RWPE1 (cell line): ENCODE data around the gene EFHC2.

Experiments
- CTCF ChIA-PET: fragments of 350-600 bp; sonication (Branson Sonifier 250); formaldehyde crosslinking; extraction: SDS; loops from one replicate; lab custom pipeline; 2021; lab: Yijun Ruan, JAX
- POLR2A ChIA-PET: fragments of 400-600 bp; formaldehyde crosslinking; extraction: SDS; loops from one replicate; lab custom pipeline; 2020; ENCODE audit warnings: antibody characterized with exemption; ENCODE audit not compliant: low non-redundant PET; lab: Yijun Ruan, JAX
- DNase-seq: peaks from one replicate; pipeline ENCODE4 v3.0.0; 2012; ENCODE audit warnings: low spot score
- H3K27ac ChIP-seq: fragments of 450-650 bp; 2 replicates; pipeline ENCODE4 v1.5.1; 2017
- CTCF ChIP-seq: fragments of 450-650 bp; conservative IDR thresholded peaks from 2 replicates; pipeline ENCODE4 v1.5.1; 2017; ENCODE audit warnings: low read depth, mild to moderate bottlenecking

The EFHC2 gene

GRCh38 chrX:44319550-44319949, 23.9 kb downstream of the EFHC2 start:
- ChIA-PET POLR2A (no interaction called here), CTCF (no interaction called here)
- no peak overlapping the region for H3K27ac ChIP-seq
- DNase-seq: no peak
- no peak for TF ChIP-seq CTCF

GRCh38 chrX:44317181-44317580, 26.3 kb downstream of the EFHC2 start:
- CTCF ChIA-PET: no interaction called here
- POLR2A ChIA-PET: no interaction called here
- no peak overlapping the region for H3K27ac ChIP-seq
- DNase-seq: no peak
- TF ChIP-seq CTCF: no peak

- no peak for DNase-seq
- TF ChIP-seq CTCF: no peak
- POLR2A ChIA-PET: no interaction called here
- H3K27ac ChIP-seq: no peak overlapping the region
- CTCF ChIA-PET: no interaction called here
These were observed 28.7 kb downstream of the EFHC2 start for GRCh38 chrX:44314808-44315207.

GRCh38 chrX:44314259-44314734, 29.2 kb downstream of the EFHC2 start:
- no peak overlapping the region for H3K27ac ChIP-seq
- TF ChIP-seq CTCF: no peak
- ChIA-PET CTCF (no interaction called here), POLR2A (no interaction called here)
- no peak for DNase-seq

GRCh38 chrX:44312421-44312820, 31.1 kb downstream of the EFHC2 start:
- ChIA-PET POLR2A (no interaction called here), CTCF (no interaction called here)
- no peak for TF ChIP-seq CTCF
- H3K27ac ChIP-seq: no peak overlapping the region
- no peak for DNase-seq

- no peak for TF ChIP-seq CTCF
- H3K27ac ChIP-seq: no peak overlapping the region
- CTCF ChIA-PET: no interaction called here
- POLR2A ChIA-PET: no interaction called here
- DNase-seq: no peak
These were observed 33.2 kb downstream of the EFHC2 start for GRCh38 chrX:44310227-44310626.

GRCh38 chrX:44308869-44309268, 34.6 kb downstream of the EFHC2 start:
- ChIA-PET CTCF (no interaction called here), POLR2A (no interaction called here)
- no peak for TF ChIP-seq CTCF
- no peak overlapping the region for H3K27ac ChIP-seq
- no peak for DNase-seq
